K562 (cell line): ENCODE results near the gene ZFP92. TPM values are rescaled to one million over a fixed set of nuclear protein-coding genes. Genes with fewer than 3 reads are reported as not detected.

ENCODE experiments used
- ATAC-seq: fragments of 200-7000 bp; cut with Tn5 transposase; 3 replicates; pipeline ENCODE4 v1.9.1; 2020; ENCODE audit warnings: moderate library complexity
- BruUV-seq: library from RNA; stranded (reverse); fragments of 400-500 nt; replicated peaks from 2 replicates; lab custom pipeline; 2021; lab: Mats Ljungman, UMichigan
- CTCF ChIA-PET: fragments of 300-600 bp; formaldehyde crosslinking; extraction: SDS; loops from one replicate; lab custom pipeline; 2021; ENCODE audit warnings: low intra/inter-chr PET ratio; lab: Yijun Ruan, JAX
- POLR2A ChIA-PET: fragments of 300-600, 350-650 bp; sonication (Branson Sonifier 250); formaldehyde crosslinking; extraction: SDS; loops from one replicate; lab custom pipeline; 2021; ENCODE audit warnings: antibody characterized with exemption, inconsistent platforms; lab: Yijun Ruan, JAX
- DNase-seq, 4 experiments: peaks; one replicate each; pipeline versions ENCODE4 v3.0.0 to v3.0.0-alpha.2; 2011 to 2018; ENCODE audit warnings: low spot score in 3 of 4, mixed read lengths in 3 of 4; ENCODE audit errors: extremely low read depth in 1 of 4
- FAIRE-seq: peaks from 2 replicates; lab custom pipeline; 2011; peaks lifted over from hg19 to GRCh38; lab: Jason Lieb, UNC
- H2AFZ ChIP-seq: 2 replicates; pipeline ENCODE4 v1.6.0; 2011; ENCODE audit warnings: low read depth, low read length, control low read depth, inconsistent platforms
- H3K27ac ChIP-seq: fragments of 200-600 bp; 3 replicates; pipeline ENCODE4 v1.8.0; 2011; ENCODE audit warnings: low read depth, mild to moderate bottlenecking, control low read depth, inconsistent platforms, low read length, moderate library complexity, mixed read lengths; ENCODE audit errors: extremely low read depth
- H3K27me3 ChIP-seq, 2 experiments: fragments of 300-600 bp in 1 of 2; 2 replicates in 1 of 2; 3 replicates in 1 of 2; pipeline versions ENCODE4 v1.6.0 to v1.8.0; 2011; ENCODE audit warnings: inconsistent platforms in 2 of 2, low read length in 2 of 2, mild to moderate bottlenecking in 1 of 2, mixed read lengths in 1 of 2, moderate library complexity in 1 of 2; ENCODE audit not compliant: control insufficient read depth in 2 of 2, insufficient read depth in 2 of 2
- H3K36me3 ChIP-seq: fragments of 300-600 bp; 3 replicates; pipeline ENCODE4 v1.8.0; 2011; ENCODE audit warnings: mild to moderate bottlenecking, low read length, inconsistent platforms; ENCODE audit not compliant: control insufficient read depth, insufficient read depth
- H3K4me1 ChIP-seq, 2 experiments: fragments of 200-600 bp in 1 of 2; replicated peaks in 1 of 2; 2 replicates in 1 of 2; 3 replicates in 1 of 2; pipeline versions ENCODE4 v1.5.1 to v1.8.0; 2011; ENCODE audit warnings: inconsistent platforms in 2 of 2, low read length in 2 of 2, mild to moderate bottlenecking in 1 of 2, mixed read lengths in 1 of 2, moderate library complexity in 1 of 2; ENCODE audit not compliant: control insufficient read depth in 2 of 2, insufficient read depth in 2 of 2
- H3K4me2 ChIP-seq: 2 replicates; pipeline ENCODE4 v1.6.1; 2011; ENCODE audit warnings: low read length, control low read depth, inconsistent platforms, mixed read lengths; ENCODE audit not compliant: insufficient read depth
- H3K4me3 ChIP-seq: fragments of 200-600 bp; sonication (generic), shearing (Covaris generic); 2 replicates; pipeline ENCODE4 v1.5.1; 2016; ENCODE audit warnings: control low read depth, inconsistent platforms
- H3K79me2 ChIP-seq: fragments of 200-600 bp; 3 replicates; pipeline ENCODE4 v1.8.0; 2011; ENCODE audit warnings: low read length, inconsistent platforms; ENCODE audit not compliant: control insufficient read depth, insufficient read depth
- H3K9ac ChIP-seq, 2 experiments: 2 replicates each; pipeline versions ENCODE4 v1.6.0 to v1.6.1; 2011; ENCODE audit warnings: low read depth in 2 of 2, low read length in 2 of 2, control low read depth in 1 of 2, inconsistent platforms in 1 of 2, mild to moderate bottlenecking in 1 of 2, mixed read lengths in 1 of 2; ENCODE audit not compliant: insufficient read depth in 1 of 2
- H3K9me1 ChIP-seq: one replicate; pipeline ENCODE4 v1.6.0; 2011; ENCODE audit warnings: inconsistent platforms, mild to moderate bottlenecking, low read length, moderate library complexity; ENCODE audit not compliant: control insufficient read depth, insufficient read depth
- H3K9me3 ChIP-seq: replicated peaks from 2 replicates; pipeline ENCODE4 v1.5.1; 2011; ENCODE audit warnings: low read depth, low read length, inconsistent platforms; ENCODE audit not compliant: control insufficient read depth, insufficient read depth
- H4K20me1 ChIP-seq: replicated peaks from 2 replicates; pipeline ENCODE4 v1.6.1; 2011; ENCODE audit warnings: low read length, inconsistent platforms, mixed read lengths; ENCODE audit not compliant: control insufficient read depth, insufficient read depth
- CBFA2T2 ChIP-seq: fragments of 450-650 bp; conservative IDR thresholded peaks from 2 replicates; pipeline ENCODE4 v1.6.1; 2017; ENCODE audit warnings: mild to moderate bottlenecking
- CREB1 ChIP-seq, 2 experiments: sonication (generic) in 1 of 2; formaldehyde crosslinking in 1 of 2; IDR thresholded peaks; 2 replicates each; pipeline versions ENCODE4 v1.6.1 to v1.8.0; 2012 to 2022; ENCODE audit warnings: inconsistent platforms in 1 of 2, mild to moderate bottlenecking in 1 of 2, missing genetic modification reagents in 1 of 2, moderate library complexity in 1 of 2
- DACH1 ChIP-seq: fragments of 450-650 bp; IDR thresholded peaks from 2 replicates; pipeline ENCODE4 v1.6.1; 2018; ENCODE audit not compliant: partially characterized antibody
- ERF ChIP-seq: fragments of 450-650 bp; formaldehyde crosslinking; IDR thresholded peaks from 2 replicates; pipeline ENCODE4 v1.4.0; 2020; ENCODE audit warnings: mild to moderate bottlenecking, mixed read lengths
- ETV1 ChIP-seq: fragments of 450-650 bp; conservative IDR thresholded peaks from 2 replicates; pipeline ENCODE4 v1.6.1; 2016; ENCODE audit warnings: missing genetic modification characterization, control low read depth, low read depth, missing compliant biosample characterization
- FOXP1 ChIP-seq: sonication (generic); formaldehyde crosslinking; IDR thresholded peaks from 2 replicates; pipeline ENCODE4 v1.8.0; 2022; ENCODE audit warnings: mild to moderate bottlenecking, missing genetic modification reagents
- ILK ChIP-seq: fragments of 450-650 bp; IDR thresholded peaks from 2 replicates; pipeline ENCODE4 v1.6.1; 2016; ENCODE audit warnings: missing genetic modification characterization, low read depth, mild to moderate bottlenecking, missing compliant biosample characterization, moderate library complexity, borderline replicate concordance
- KLF10 ChIP-seq: fragments of 250-450 bp; sonication (Bioruptor Pico); IDR thresholded peaks from 2 replicates; pipeline ENCODE4 v1.6.1; 2021; ENCODE audit warnings: matching md5 sums
- MAFK ChIP-seq: IDR thresholded peaks from 2 replicates; pipeline ENCODE4 v1.6.1; 2011; ENCODE audit warnings: low read length, improper control_type of control experiment
- RFX1 ChIP-seq: fragments of 450-650 bp; IDR thresholded peaks from 2 replicates; pipeline ENCODE4 v1.6.1; 2016; ENCODE audit warnings: mild to moderate bottlenecking, moderate library complexity
- SIN3B ChIP-seq: fragments of 450-650 bp; IDR thresholded peaks from 2 replicates; pipeline ENCODE4 v1.6.1; 2017; ENCODE audit warnings: low read depth, mild to moderate bottlenecking, moderate library complexity
- SRSF7 ChIP-seq: fragments of 200-400 bp; formaldehyde crosslinking; optimal IDR thresholded peaks from 2 replicates; pipeline ENCODE3; 2017; ENCODE audit warnings: mild to moderate bottlenecking, low read depth, low read length
- TGIF2 ChIP-seq: sonication (generic); formaldehyde crosslinking; IDR thresholded peaks from 2 replicates; pipeline ENCODE4 v1.8.1; 2022; ENCODE audit warnings: mild to moderate bottlenecking, missing genetic modification reagents, moderate library complexity
- YBX1 ChIP-seq: fragments of 450-650 bp; IDR thresholded peaks from 2 replicates; pipeline ENCODE4 v1.7.1; 2016; ENCODE audit warnings: mild to moderate bottlenecking
- ZNF165 ChIP-seq: fragments of 250-450 bp; sonication (Bioruptor Pico); IDR thresholded peaks from 2 replicates; pipeline ENCODE4 v1.4.0; 2020; ENCODE audit warnings: borderline replicate concordance
- ZNF184 ChIP-seq: sonication (generic); formaldehyde crosslinking; IDR thresholded peaks from 2 replicates; pipeline ENCODE4 v1.5.0; 2020; ENCODE audit warnings: missing genetic modification reagents
- ZNF830 ChIP-seq: fragments of 250-450 bp; sonication (Bioruptor Pico); IDR thresholded peaks from 2 replicates; pipeline ENCODE4 v1.5.0; 2021; ENCODE audit warnings: mild to moderate bottlenecking
- WGBS: fragments of 100-300 bp; shearing (Covaris generic); methylation state at CpG from one replicate; pipeline ENCODE4 v1.1.6; 2016; ENCODE audit warnings: low coverage, mixed read lengths; ENCODE audit not compliant: insufficient coverage; ENCODE audit errors: missing lambda C conversion rate; 5-methylcytosine and 5-hydroxymethylcytosine counted together
- in situ Hi-C: fragments of 300-500 bp; cut with MboI; formaldehyde crosslinking; loops from 4 replicates; pipeline ENCODE4 v1.15.0; 2018; ENCODE audit warnings: inconsistent platforms, mixed read lengths
- intact Hi-C: fragments of 100-400 bp; cut with micrococcal nuclease; formaldehyde crosslinking; loops from 2 replicates; pipeline ENCODE4 v1.14.2; 2022
- polyA plus RNA-seq, 8 experiments: library from polyadenylated mRNA; depleted of rRNA in 4 of 8; stranded (reverse) in 5 of 8; unstranded in 3 of 8; fragments of >200 nt; fragmentation: Nextera tagmentation in 2 of 8; fragmentation: Illumina TruSeq in 1 of 8; extraction: Ambion mirVana in 2 of 8; extraction: Trizol in 1 of 8; gene quantifications; 2 replicates each; pipeline versions ENCODE4 v1.2.1 to v1.2.3, GENCODE V29; 2011 to 2014; ENCODE audit warnings: inconsistent platforms in 1 of 8, missing spikeins in 1 of 8
- total RNA-seq, 7 experiments: library from RNA; depleted of rRNA in 6 of 7; stranded (reverse); fragments of >200 nt in 6 of 7; fragmentation: Illumina TruSeq in 2 of 7; extraction: Trizol in 2 of 7; gene quantifications; 2 replicates each; pipeline versions ENCODE4 v1.2.1 to v1.2.3, GENCODE V29; 2011 to 2021; ENCODE audit warnings: low replicate concordance in 1 of 7
- TF ChIP-seq, protein P1 (sequence below): sonication (generic); formaldehyde crosslinking; IDR thresholded peaks from 2 replicates; pipeline ENCODE4 v1.8.0; 2023; ENCODE audit warnings: mild to moderate bottlenecking, missing genetic modification reagents

The ZFP92 gene
- total and polyA plus RNA-seq, 9 of the 15 experiments (the other 6 are each of a cell fraction or from before 2014, with no cell fraction given): 0.32 to 3.3 (median 1.8) TPM

DNA sequence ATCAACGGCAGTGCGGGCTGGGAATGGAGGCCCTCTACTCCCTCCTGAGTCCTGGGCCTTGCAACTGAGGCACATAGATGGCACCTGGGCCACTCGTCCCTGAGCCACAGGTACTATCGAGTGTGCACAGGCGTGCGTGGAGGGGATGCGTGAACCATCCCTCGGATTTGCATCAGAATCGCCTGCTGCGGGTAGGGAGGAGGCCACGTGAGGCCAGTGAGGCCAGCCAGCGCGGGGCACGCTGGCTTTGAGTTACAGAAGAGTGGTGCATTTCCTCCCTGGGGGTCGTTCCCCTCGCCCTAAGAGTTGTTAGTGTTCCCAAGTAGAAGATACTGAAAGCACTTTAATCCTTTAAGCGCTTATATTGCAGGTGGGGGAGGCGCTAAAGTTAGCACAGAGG lies 10.6 kb downstream of the ZFP92 start:
- H3K4me1 ChIP-seq: peaks cover 0 to 3% of the 10 kb centered on the region in 2 experiments; a peak in 2 of 5 replicates
- H3K4me3 ChIP-seq: no peak overlapping the region
- intact Hi-C loops: no loop called here
- H3K9me3 ChIP-seq: no peaks in the 10 kb centered on the region
- POLR2A ChIA-PET: no interaction called here
- in situ Hi-C loops: no loop called here
- H3K79me2 ChIP-seq: no peaks in the 10 kb centered on the region
- H3K9ac ChIP-seq: no peak overlapping the region
- no peaks in the 10 kb centered on the region for H3K27me3 ChIP-seq
- no peak for ATAC-seq
- FAIRE-seq: no peak
- 88% methylated on average over 12 of the region's 18 CpGs for WGBS
- peaks cover 16% of the 10 kb centered on the region; the same call in 1 of the 3 replicates for H3K36me3 ChIP-seq
- DNase-seq: no peak
- H3K4me2 ChIP-seq: no peak overlapping the region
- CTCF ChIA-PET: no interaction called here
- no TSS peak for BruUV-seq
- no peaks in the 10 kb centered on the region for H4K20me1 ChIP-seq
- no peak overlapping the region for H3K27ac ChIP-seq
- TF ChIP-seq, protein P1, sequence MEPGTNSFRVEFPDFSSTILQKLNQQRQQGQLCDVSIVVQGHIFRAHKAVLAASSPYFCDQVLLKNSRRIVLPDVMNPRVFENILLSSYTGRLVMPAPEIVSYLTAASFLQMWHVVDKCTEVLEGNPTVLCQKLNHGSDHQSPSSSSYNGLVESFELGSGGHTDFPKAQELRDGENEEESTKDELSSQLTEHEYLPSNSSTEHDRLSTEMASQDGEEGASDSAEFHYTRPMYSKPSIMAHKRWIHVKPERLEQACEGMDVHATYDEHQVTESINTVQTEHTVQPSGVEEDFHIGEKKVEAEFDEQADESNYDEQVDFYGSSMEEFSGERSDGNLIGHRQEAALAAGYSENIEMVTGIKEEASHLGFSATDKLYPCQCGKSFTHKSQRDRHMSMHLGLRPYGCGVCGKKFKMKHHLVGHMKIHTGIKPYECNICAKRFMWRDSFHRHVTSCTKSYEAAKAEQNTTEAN (CRISPR knock-in tag): no peak
- TF ChIP-seq ZNF830 (CRISPR knock-in tag): no peak
- TF ChIP-seq, all 486 proteins: peak for 0
- H3K9me1 ChIP-seq: peaks cover 2% of the 10 kb centered on the region
- no peak overlapping the region for H2AFZ ChIP-seq

DNA sequence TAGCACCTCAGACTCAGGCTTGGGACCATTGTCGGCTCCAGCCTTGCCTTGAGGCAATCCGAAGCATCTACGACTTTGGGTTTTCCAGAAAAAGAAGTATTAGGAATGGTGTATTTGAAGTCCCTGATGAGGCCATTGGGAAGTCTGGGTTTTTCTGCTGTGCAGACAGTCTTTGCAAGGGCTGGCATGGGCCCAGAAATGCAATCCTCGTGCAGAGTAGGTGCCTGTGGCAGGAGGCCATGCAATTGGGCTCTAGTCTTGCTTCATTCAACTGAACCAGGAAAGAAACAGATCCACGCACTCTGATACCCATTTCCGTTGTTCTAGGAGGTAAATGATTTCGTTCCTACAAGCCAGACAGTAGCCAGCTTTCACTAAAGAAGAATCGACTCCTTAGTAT lies 12.4 kb downstream of the ZFP92 start:
- no peak for FAIRE-seq
- WGBS: 70% methylated on average over 8 of the region's 8 CpGs
- in situ Hi-C loops: no loop called here
- Histone ChIP-seq H3K4me3 (no peak overlapping the region), H3K4me2 (no peak overlapping the region), H3K79me2 (no peaks in the 10 kb centered on the region), H3K9ac (no peak overlapping the region), H3K9me1 (peaks cover 2% of the 10 kb centered on the region), H4K20me1 (no peaks in the 10 kb centered on the region), H3K4me1 (no peaks in the 10 kb centered on the region), H2AFZ (no peak overlapping the region), H3K27me3 (no peaks in the 10 kb centered on the region), H3K36me3 (peaks cover 13% of the 10 kb centered on the region; the same call in 1 of the 3 replicates), H3K9me3 (no peaks in the 10 kb centered on the region), H3K27ac (no peak overlapping the region)
- POLR2A ChIA-PET: interaction anchor here (0.7 kb wide), 1 partner anchor 25 kb away, joined by 4 read pairs; no protein-coding TSS in a partner anchor
- intact Hi-C loops: no loop called here
- BruUV-seq: no TSS peak
- no peak for ATAC-seq
- CTCF ChIA-PET: no interaction called here
- DNase-seq: no peak
- TF ChIP-seq TGIF2 (CRISPR knock-in tag) (no peak), ERF (CRISPR knock-in tag) (no peak), RFX1 (no peak), MAFK (no peak), CBFA2T2 (no peak), FOXP1 (no peak), KLF10 (no peak), ZNF184 (CRISPR knock-in tag) (no peak), CREB1 (IDR thresholded peaks at IDR 0.05) (no peak), CREB1 (CRISPR knock-in tag; IDR thresholded peaks at IDR 0.05) (no peak), SRSF7 (no peak), YBX1 (no peak), DACH1 (no peak), ETV1 (tag) (no peak), ZNF165 (no peak), SIN3B (no peak), ILK (tag) (no peak)
